ENCODE measurements around the gene NECTIN2. TPM values are rescaled to one million over a fixed set of nuclear protein-coding genes. Genes with fewer than 3 reads are reported as not detected.

NECTIN2 gene
- total and polyA plus RNA-seq, 7 experiments from 2014 or later: 0.16 to 9.2 (median 0.80) TPM; not detected in 1

- ATAC-seq (no peak), DNase-seq (no peak)
- H3K9me3 ChIP-seq (ENCODE audit: control insufficient read depth in 2 of 3, low read length in 3 of 3): no peaks in the 10 kb centered on the region
- Mint-ChIP-seq H3K4me3 (peak overlapping the region in 8 of 10 donors; percentile 19 to 90 (median 36)), H3K27me3 (peaks cover 0 to 55% (median 15%) of the 10 kb centered on the region in 5 donors), H3K27ac (peak overlapping the region in 2 of 9 donors; percentile 10 to 59), H3K4me1 (peaks cover 18 to 36% (median 25%) of the 10 kb centered on the region in 7 donors), H3K36me3 (peaks cover 0 to 2% (median 0%) of the 10 kb centered on the region in 5 donors), H3K9me3 (peaks cover 0 to 2% (median 0%) of the 10 kb centered on the region in 11 donors)
- CTCF ChIA-PET: interaction anchor here (0.7 to 1.0 kb wide), 2 partner anchors 78 to 1463 kb away, joined by 3 read pairs; no protein-coding TSS in a partner anchor
- no peaks in the 10 kb centered on the region for H3K36me3 ChIP-seq (ENCODE audit: control insufficient read depth in 2 of 3, insufficient read depth in 3 of 3, low read length in 3 of 3)
- POLR2A ChIA-PET: interaction anchor here (1.6 kb wide), 1 partner anchor 9 kb away, joined by 4 read pairs; no protein-coding TSS in a partner anchor
- no peak overlapping the region for H3K4me3 ChIP-seq (ENCODE audit: low read length)
- H3K27me3 ChIP-seq (ENCODE audit: control insufficient read depth in 2 of 2, insufficient read depth in 2 of 2, low read length in 2 of 2): peaks cover 0 to 5% of the 10 kb centered on the region in 2 donors
- H3K27ac ChIP-seq (ENCODE audit: low read depth, low read length): no peak overlapping the region
- peaks cover 18 to 19% of the 10 kb centered on the region in 2 donors for H3K4me1 ChIP-seq (ENCODE audit: control insufficient read depth in 2 of 2, insufficient read depth in 2 of 2, low read length in 2 of 2)
- intact Hi-C loops (cut with micrococcal nuclease): loop anchor here in 1 of 2 donors (10.0 kb wide), 1 partner anchor 194 kb away; no protein-coding TSS in a partner anchor
Measured at GRCh38 chr19:44848812-44849447, 2.8 kb downstream of the NECTIN2 start.

GRCh38 chr19:44850641-44851109, 4.6 kb downstream of the NECTIN2 start:
- CTCF ChIA-PET: no interaction called here
- no peak for ATAC-seq
- intact Hi-C loops (cut with micrococcal nuclease): no loop called here
- Histone ChIP-seq H3K4me3 (ENCODE audit: low read length) (no peak overlapping the region), H3K4me1 (ENCODE audit: control insufficient read depth in 2 of 2, insufficient read depth in 2 of 2, low read length in 2 of 2) (peaks cover 10 to 11% of the 10 kb centered on the region in 2 donors), H3K27ac (ENCODE audit: low read depth, low read length) (no peak overlapping the region), H3K36me3 (ENCODE audit: control insufficient read depth in 2 of 3, insufficient read depth in 3 of 3, low read length in 3 of 3) (no peaks in the 10 kb centered on the region), H3K9me3 (ENCODE audit: control insufficient read depth in 2 of 3, low read length in 3 of 3) (no peaks in the 10 kb centered on the region), H3K27me3 (ENCODE audit: control insufficient read depth in 2 of 2, insufficient read depth in 2 of 2, low read length in 2 of 2) (peaks cover 0 to 5% of the 10 kb centered on the region in 2 donors)
- POLR2A ChIA-PET: interaction anchor here (0.7 kb wide), 1 partner anchor 793 kb away, joined by 4 read pairs; no protein-coding TSS in a partner anchor
- Mint-ChIP-seq H3K27ac (no peak overlapping the region), H3K27me3 (peaks cover 0 to 48% (median 6%) of the 10 kb centered on the region in 5 donors), H3K4me1 (peaks cover 8 to 28% (median 15%) of the 10 kb centered on the region in 7 donors), H3K36me3 (no peaks in the 10 kb centered on the region), H3K9me3 (no peaks in the 10 kb centered on the region), H3K4me3 (no peak overlapping the region)
- no peak for DNase-seq

- intact Hi-C loops (cut with micrococcal nuclease): no loop called here
- Histone ChIP-seq H3K4me1 (ENCODE audit: control insufficient read depth in 2 of 2, insufficient read depth in 2 of 2, low read length in 2 of 2) (peaks cover 9 to 11% of the 10 kb centered on the region in 2 donors), H3K27ac (ENCODE audit: low read depth, low read length) (no peak overlapping the region), H3K9me3 (ENCODE audit: control insufficient read depth in 2 of 3, low read length in 3 of 3) (no peaks in the 10 kb centered on the region), H3K4me3 (ENCODE audit: low read length) (no peak overlapping the region), H3K27me3 (ENCODE audit: control insufficient read depth in 2 of 2, insufficient read depth in 2 of 2, low read length in 2 of 2) (peaks cover 0 to 5% of the 10 kb centered on the region in 2 donors), H3K36me3 (ENCODE audit: control insufficient read depth in 2 of 3, insufficient read depth in 3 of 3, low read length in 3 of 3) (no peaks in the 10 kb centered on the region)
- DNase-seq (no peak), ATAC-seq (no peak)
- CTCF ChIA-PET: no interaction called here
- Mint-ChIP-seq H3K4me1 (peaks cover 6 to 24% (median 14%) of the 10 kb centered on the region in 7 donors), H3K4me3 (peak overlapping the region in 1 of 10 donors; percentile 34), H3K27ac (peak overlapping the region in 1 of 9 donors; percentile 4), H3K27me3 (peaks cover 0 to 44% (median 5%) of the 10 kb centered on the region in 5 donors), H3K36me3 (no peaks in the 10 kb centered on the region), H3K9me3 (no peaks in the 10 kb centered on the region)
- POLR2A ChIA-PET: interaction anchor here (0.7 kb wide), 1 partner anchor 792 kb away, joined by 4 read pairs; no protein-coding TSS in a partner anchor
Measured at GRCh38 chr19:44851427-44851826, 5.3 kb downstream of the NECTIN2 start.

GRCh38 chr19:44855606-44856005, 9.5 kb downstream of the NECTIN2 start:
- H3K36me3 ChIP-seq (ENCODE audit: control insufficient read depth in 2 of 3, insufficient read depth in 3 of 3, low read length in 3 of 3): no peaks in the 10 kb centered on the region
- Mint-ChIP-seq H3K4me1 (peaks cover 0 to 8% (median 0%) of the 10 kb centered on the region in 7 donors), H3K27me3 (peaks cover 0 to 9% (median 0%) of the 10 kb centered on the region in 5 donors), H3K4me3 (no peak overlapping the region), H3K36me3 (no peaks in the 10 kb centered on the region), H3K27ac (no peak overlapping the region), H3K9me3 (no peaks in the 10 kb centered on the region)
- H3K9me3 ChIP-seq (ENCODE audit: control insufficient read depth in 2 of 3, low read length in 3 of 3): no peaks in the 10 kb centered on the region
- H3K4me3 ChIP-seq (ENCODE audit: low read length): no peak overlapping the region
- CTCF ChIA-PET: no interaction called here
- H3K27me3 ChIP-seq (ENCODE audit: control insufficient read depth in 2 of 2, insufficient read depth in 2 of 2, low read length in 2 of 2): no peaks in the 10 kb centered on the region
- POLR2A ChIA-PET: no interaction called here
- intact Hi-C loops (cut with micrococcal nuclease): no loop called here
- DNase-seq: no peak
- no peak overlapping the region for H3K27ac ChIP-seq (ENCODE audit: low read depth, low read length)
- no peaks in the 10 kb centered on the region for H3K4me1 ChIP-seq (ENCODE audit: control insufficient read depth in 2 of 2, insufficient read depth in 2 of 2, low read length in 2 of 2)
- no peak for ATAC-seq

GRCh38 chr19:44856421-44857083, 10.5 kb downstream of the NECTIN2 start:
- H3K27ac Mint-ChIP-seq: peak overlapping the region in 1 of 9 donors; percentile 70
- no peak overlapping the region for H3K4me3 ChIP-seq (ENCODE audit: low read length)
- H3K9me3 Mint-ChIP-seq: no peaks in the 10 kb centered on the region
- H3K36me3 Mint-ChIP-seq: no peaks in the 10 kb centered on the region
- ATAC-seq (no peak), DNase-seq (no peak)
- no peaks in the 10 kb centered on the region for H3K27me3 ChIP-seq (ENCODE audit: control insufficient read depth in 2 of 2, insufficient read depth in 2 of 2, low read length in 2 of 2)
- H3K4me1 ChIP-seq (ENCODE audit: control insufficient read depth in 2 of 2, insufficient read depth in 2 of 2, low read length in 2 of 2): no peaks in the 10 kb centered on the region
- H3K27me3 Mint-ChIP-seq: peaks cover 0 to 5% (median 0%) of the 10 kb centered on the region in 5 donors
- no peak overlapping the region for H3K27ac ChIP-seq (ENCODE audit: low read depth, low read length)
- H3K36me3 ChIP-seq (ENCODE audit: control insufficient read depth in 2 of 3, insufficient read depth in 3 of 3, low read length in 3 of 3): no peaks in the 10 kb centered on the region
- ChIA-PET POLR2A (interaction anchor here (0.6 kb wide), 1 partner anchor 27 kb away, joined by 3 read pairs; no protein-coding TSS in a partner anchor), CTCF (no interaction called here)
- no peaks in the 10 kb centered on the region for H3K9me3 ChIP-seq (ENCODE audit: control insufficient read depth in 2 of 3, low read length in 3 of 3)
- intact Hi-C loops (cut with micrococcal nuclease): no loop called here
- peaks cover 0 to 5% (median 0%) of the 10 kb centered on the region in 7 donors for H3K4me1 Mint-ChIP-seq
- H3K4me3 Mint-ChIP-seq: no peak overlapping the region

GRCh38 chr19:44857837-44858236, 11.7 kb downstream of the NECTIN2 start:
- ChIA-PET CTCF (no interaction called here), POLR2A (interaction anchor here (1.3 kb wide), 1 partner anchor 8 kb away, joined by 4 read pairs; no protein-coding TSS in a partner anchor)
- no peaks in the 10 kb centered on the region for H3K27me3 Mint-ChIP-seq
- H3K36me3 Mint-ChIP-seq: no peaks in the 10 kb centered on the region
- Histone ChIP-seq H3K27ac (ENCODE audit: low read depth, low read length) (no peak overlapping the region), H3K27me3 (ENCODE audit: control insufficient read depth in 2 of 2, insufficient read depth in 2 of 2, low read length in 2 of 2) (no peaks in the 10 kb centered on the region), H3K4me3 (ENCODE audit: low read length) (no peak overlapping the region), H3K36me3 (ENCODE audit: control insufficient read depth in 2 of 3, insufficient read depth in 3 of 3, low read length in 3 of 3) (no peaks in the 10 kb centered on the region), H3K9me3 (ENCODE audit: control insufficient read depth in 2 of 3, low read length in 3 of 3) (no peaks in the 10 kb centered on the region), H3K4me1 (ENCODE audit: control insufficient read depth in 2 of 2, insufficient read depth in 2 of 2, low read length in 2 of 2) (no peaks in the 10 kb centered on the region)
- intact Hi-C loops (cut with micrococcal nuclease): no loop called here
- H3K4me1 Mint-ChIP-seq: peaks cover 0 to 2% (median 0%) of the 10 kb centered on the region in 7 donors
- no peak overlapping the region for H3K27ac Mint-ChIP-seq
- DNase-seq (no peak), ATAC-seq (no peak)
- H3K4me3 Mint-ChIP-seq: no peak overlapping the region
- no peaks in the 10 kb centered on the region for H3K9me3 Mint-ChIP-seq
